ENCODE data around the gene FEM1A. TPM values are rescaled to one million over a fixed set of nuclear protein-coding genes. Genes with fewer than 3 reads are reported as not detected.
"Not testable (repeated sequence)": the region's sequence is repeated elsewhere in the genome, so short reads cannot be mapped to it uniquely, and the experiment has no call there.

FEM1A gene
- total RNA-seq, 4 donors from 2014 or later = 16.8 to 22.7 (median 18.4) TPM

DNA sequence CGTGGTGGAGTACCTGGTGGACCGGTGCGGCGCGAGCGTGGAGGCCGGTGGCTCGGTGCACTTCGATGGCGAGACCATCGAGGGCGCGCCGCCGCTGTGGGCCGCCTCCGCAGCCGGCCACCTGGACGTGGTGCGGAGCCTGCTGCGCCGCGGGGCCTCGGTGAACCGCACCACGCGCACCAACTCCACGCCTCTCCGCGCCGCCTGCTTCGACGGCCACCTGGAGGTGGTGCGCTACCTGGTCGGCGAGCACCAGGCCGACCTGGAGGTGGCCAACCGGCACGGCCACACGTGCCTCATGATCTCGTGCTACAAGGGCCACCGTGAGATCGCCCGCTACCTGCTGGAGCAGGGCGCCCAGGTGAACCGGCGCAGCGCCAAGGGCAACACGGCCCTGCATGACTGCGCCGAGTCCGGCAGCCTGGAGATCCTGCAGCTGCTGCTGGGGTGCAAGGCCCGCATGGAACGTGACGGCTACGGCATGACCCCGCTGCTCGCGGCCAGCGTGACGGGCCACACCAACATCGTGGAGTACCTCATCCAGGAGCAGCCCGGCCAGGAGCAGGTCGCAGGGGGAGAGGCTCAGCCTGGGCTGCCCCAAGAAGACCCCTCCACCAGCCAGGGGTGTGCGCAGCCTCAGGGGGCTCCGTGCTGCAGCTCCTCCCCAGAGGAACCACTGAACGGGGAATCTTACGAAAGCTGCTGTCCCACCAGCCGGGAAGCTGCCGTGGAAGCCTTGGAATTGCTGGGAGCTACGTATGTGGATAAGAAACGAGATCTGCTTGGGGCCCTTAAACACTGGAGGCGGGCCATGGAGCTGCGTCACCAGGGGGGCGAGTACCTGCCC, 708 bp downstream of the FEM1A start:
- H3K4me3 ChIP-seq = peak overlapping the region; percentile 86 to 99 (median 91)
- H3K9me3 ChIP-seq, H3K27me3 ChIP-seq, DNase-seq: not testable (repeated sequence)
- peaks cover 8 to 49% (median 11%) of the 10 kb centered on the region in 3 donors for H3K36me3 ChIP-seq
- whole genome bisulfite sequencing, 2 donors = 27 to 49% methylated on average over 7 to 9 of the region's 75 CpGs
- intact Hi-C loops (cut with DNase I) = loop anchor here (5.0 kb wide), 1 partner anchor 60 kb away; no protein-coding TSS in a partner anchor
- H3K27ac ChIP-seq = peak overlapping the region; percentile 94 to 99 (median 96)
- peaks cover 28 to 55% (median 40%) of the 10 kb centered on the region in 3 donors for H3K4me1 ChIP-seq

DNA sequence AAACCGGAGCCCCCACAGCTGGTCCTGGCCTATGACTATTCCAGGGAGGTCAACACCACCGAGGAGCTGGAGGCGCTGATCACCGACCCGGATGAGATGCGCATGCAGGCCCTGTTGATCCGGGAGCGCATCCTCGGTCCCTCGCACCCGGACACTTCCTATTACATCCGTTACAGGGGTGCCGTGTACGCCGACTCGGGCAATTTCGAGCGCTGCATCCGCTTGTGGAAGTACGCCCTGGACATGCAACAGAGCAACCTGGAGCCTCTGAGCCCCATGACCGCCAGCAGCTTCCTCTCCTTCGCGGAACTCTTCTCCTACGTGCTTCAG, 1.3 kb downstream of the FEM1A start:
- not testable (repeated sequence) for DNase-seq, H3K27me3 ChIP-seq, H3K9me3 ChIP-seq
- intact Hi-C loops (cut with DNase I) = loop anchor here (5.0 kb wide), 1 partner anchor 61 kb away; no protein-coding TSS in a partner anchor
- H3K27ac ChIP-seq = peak overlapping the region in 3 of 4 donors; percentile 95 to 99 (median 98)
- WGBS, 2 donors = 49 to 83% methylated on average over 5 to 6 of the region's 24 CpGs
- H3K4me1 ChIP-seq = peaks cover 28 to 55% (median 40%) of the 10 kb centered on the region in 3 donors
- H3K36me3 ChIP-seq = peaks cover 8 to 55% (median 11%) of the 10 kb centered on the region in 3 donors
- H3K4me3 ChIP-seq = peak overlapping the region; percentile 86 to 99 (median 91)

- H3K4me3 ChIP-seq = peak overlapping the region in 3 of 4 donors; percentile 86 to 95 (median 87)
- not testable (repeated sequence) for DNase-seq, H3K9me3 ChIP-seq, H3K27me3 ChIP-seq
- peak overlapping the region in 3 of 4 donors; percentile 85 to 98 (median 95) for H3K27ac ChIP-seq
- peaks cover 28 to 55% (median 40%) of the 10 kb centered on the region in 3 donors for H3K4me1 ChIP-seq
- intact Hi-C loops (cut with DNase I) = loop anchor here (5.0 kb wide), 1 partner anchor 61 kb away; no protein-coding TSS in a partner anchor
- H3K36me3 ChIP-seq = peaks cover 8 to 59% (median 11%) of the 10 kb centered on the region in 3 donors
- 60 to 85% methylated on average over 1 to 8 of the region's 19 CpGs for WGBS, 2 donors
Observed at GRCh38 chr19:4793278-4793677, 1.7 kb downstream of the FEM1A start.

DNA sequence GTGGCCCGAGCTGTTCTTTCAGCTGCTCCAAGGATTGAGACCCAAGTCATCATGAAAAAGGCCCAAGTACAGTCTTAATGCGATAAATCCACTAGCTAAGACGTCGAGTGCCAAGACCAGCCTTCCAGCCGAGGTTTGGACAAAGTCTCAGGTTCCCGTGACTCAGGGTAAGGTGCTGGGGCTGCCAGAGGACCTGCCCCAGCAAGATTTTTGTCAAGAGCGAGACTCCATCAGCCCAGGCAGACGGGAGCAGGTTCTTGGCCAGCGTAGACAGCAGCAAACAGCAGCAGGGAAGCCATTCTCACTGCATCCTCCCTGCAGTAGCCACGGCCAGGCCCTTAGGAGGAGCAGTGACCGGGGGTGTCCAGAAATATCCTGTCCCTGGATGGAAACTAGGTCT, 3.4 kb downstream of the FEM1A start:
- Histone ChIP-seq H3K4me1 (peaks cover 29 to 61% (median 40%) of the 10 kb centered on the region in 3 donors), H3K4me3 (peak overlapping the region in 2 of 4 donors; percentile 15 to 27), H3K36me3 (peaks cover 8 to 68% (median 11%) of the 10 kb centered on the region in 3 donors), H3K27me3 (no peaks in the 10 kb centered on the region), H3K27ac (peak overlapping the region; percentile 11 to 98 (median 86)), H3K9me3 (no peaks in the 10 kb centered on the region)
- peak in 1 of 4 donors; percentile 18 for TF ChIP-seq POLR2A (IDR thresholded peaks at IDR 0.05)
- TF ChIP-seq CTCF (IDR thresholded peaks at IDR 0.05) = no peak
- WGBS, 2 donors = 29 to 74% methylated on average over 3 of the region's 11 CpGs
- intact Hi-C loops (cut with DNase I) = loop anchor here (5.0 kb wide), 1 partner anchor 63 kb away; no protein-coding TSS in a partner anchor
- DNase-seq = no peak

DNA sequence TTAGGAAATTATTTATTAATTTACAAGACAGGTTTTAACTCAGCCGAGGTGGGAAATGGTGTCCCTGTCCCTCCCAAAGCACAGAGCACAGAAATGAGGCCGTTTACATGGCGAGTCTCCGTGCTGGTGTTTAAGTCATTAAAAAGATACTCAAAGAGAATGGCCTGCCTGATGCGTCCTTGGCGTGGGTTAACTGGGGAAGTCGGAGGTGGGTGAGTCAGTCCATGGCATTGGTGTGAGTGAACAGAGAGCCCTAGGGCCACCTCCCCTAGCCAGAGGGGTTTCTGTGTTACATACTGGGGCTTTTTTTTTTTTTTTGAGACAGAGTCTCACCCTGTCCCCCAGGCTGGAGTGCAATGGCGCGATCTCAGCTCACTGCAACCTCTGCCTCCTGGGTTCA, 3.9 kb downstream of the FEM1A start:
- intact Hi-C loops (cut with DNase I) = no loop called here
- Histone ChIP-seq H3K4me1 (peaks cover 33 to 65% (median 44%) of the 10 kb centered on the region in 3 donors), H3K9me3 (no peaks in the 10 kb centered on the region), H3K4me3 (peak overlapping the region in 2 of 4 donors; percentile 15 to 27), H3K27me3 (no peaks in the 10 kb centered on the region), H3K27ac (peak overlapping the region; percentile 11 to 98 (median 86)), H3K36me3 (peaks cover 8 to 68% (median 11%) of the 10 kb centered on the region in 3 donors)
- TF ChIP-seq POLR2A (IDR thresholded peaks at IDR 0.05) (no peak), CTCF (IDR thresholded peaks at IDR 0.05) (no peak)
- no peak for DNase-seq
- 42 to 51% methylated on average over 9 of the region's 9 CpGs for WGBS, 2 donors

DNA sequence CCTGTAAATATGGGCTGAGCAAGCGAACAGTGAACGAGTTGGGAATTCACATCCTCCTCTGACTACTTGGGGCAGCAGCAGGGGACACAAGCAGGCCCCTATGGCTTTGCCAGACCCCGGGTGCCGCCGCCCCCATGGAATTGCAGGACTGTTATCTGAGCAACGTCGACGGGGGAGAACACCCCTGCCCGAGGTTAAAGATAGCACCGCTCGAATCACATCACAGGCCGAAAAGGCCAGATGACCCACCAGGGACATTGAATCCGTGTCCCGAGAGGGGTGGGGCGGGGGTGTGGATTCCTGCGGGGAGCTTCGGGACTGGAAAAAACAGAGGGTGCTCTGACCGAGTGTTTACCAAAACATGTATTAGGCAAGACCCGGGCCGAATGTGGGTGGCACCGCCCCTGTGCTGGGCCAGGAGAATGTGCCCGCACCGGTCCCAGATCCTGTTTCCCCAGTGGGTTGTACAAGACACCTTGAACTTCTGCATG, 9.1 kb downstream of the FEM1A start:
- peaks cover 0 to 34% (median 4%) of the 10 kb centered on the region in 3 donors for H3K36me3 ChIP-seq
- H3K27me3 ChIP-seq = no peaks in the 10 kb centered on the region
- intact Hi-C loops (cut with DNase I) = no loop called here
- H3K27ac ChIP-seq = peak overlapping the region; percentile 87 to 94 (median 90)
- H3K4me1 ChIP-seq = peaks cover 11 to 56% (median 18%) of the 10 kb centered on the region in 3 donors
- no peak for TF ChIP-seq CTCF (IDR thresholded peaks at IDR 0.05)
- TF ChIP-seq POLR2A (IDR thresholded peaks at IDR 0.05) = no peak
- no peak for DNase-seq
- H3K9me3 ChIP-seq = no peaks in the 10 kb centered on the region
- peak overlapping the region in 3 of 4 donors; percentile 12 to 38 (median 16) for H3K4me3 ChIP-seq
- 49 to 56% methylated on average over 3 to 8 of the region's 23 CpGs for WGBS, 2 donors
